ENCODE results near the gene METAP2.

The METAP2 gene

GRCh38 chr12:95548056-95548538 lies 74.1 kb downstream of the METAP2 start (continued):
- TF ChIP-seq, protein P1, sequence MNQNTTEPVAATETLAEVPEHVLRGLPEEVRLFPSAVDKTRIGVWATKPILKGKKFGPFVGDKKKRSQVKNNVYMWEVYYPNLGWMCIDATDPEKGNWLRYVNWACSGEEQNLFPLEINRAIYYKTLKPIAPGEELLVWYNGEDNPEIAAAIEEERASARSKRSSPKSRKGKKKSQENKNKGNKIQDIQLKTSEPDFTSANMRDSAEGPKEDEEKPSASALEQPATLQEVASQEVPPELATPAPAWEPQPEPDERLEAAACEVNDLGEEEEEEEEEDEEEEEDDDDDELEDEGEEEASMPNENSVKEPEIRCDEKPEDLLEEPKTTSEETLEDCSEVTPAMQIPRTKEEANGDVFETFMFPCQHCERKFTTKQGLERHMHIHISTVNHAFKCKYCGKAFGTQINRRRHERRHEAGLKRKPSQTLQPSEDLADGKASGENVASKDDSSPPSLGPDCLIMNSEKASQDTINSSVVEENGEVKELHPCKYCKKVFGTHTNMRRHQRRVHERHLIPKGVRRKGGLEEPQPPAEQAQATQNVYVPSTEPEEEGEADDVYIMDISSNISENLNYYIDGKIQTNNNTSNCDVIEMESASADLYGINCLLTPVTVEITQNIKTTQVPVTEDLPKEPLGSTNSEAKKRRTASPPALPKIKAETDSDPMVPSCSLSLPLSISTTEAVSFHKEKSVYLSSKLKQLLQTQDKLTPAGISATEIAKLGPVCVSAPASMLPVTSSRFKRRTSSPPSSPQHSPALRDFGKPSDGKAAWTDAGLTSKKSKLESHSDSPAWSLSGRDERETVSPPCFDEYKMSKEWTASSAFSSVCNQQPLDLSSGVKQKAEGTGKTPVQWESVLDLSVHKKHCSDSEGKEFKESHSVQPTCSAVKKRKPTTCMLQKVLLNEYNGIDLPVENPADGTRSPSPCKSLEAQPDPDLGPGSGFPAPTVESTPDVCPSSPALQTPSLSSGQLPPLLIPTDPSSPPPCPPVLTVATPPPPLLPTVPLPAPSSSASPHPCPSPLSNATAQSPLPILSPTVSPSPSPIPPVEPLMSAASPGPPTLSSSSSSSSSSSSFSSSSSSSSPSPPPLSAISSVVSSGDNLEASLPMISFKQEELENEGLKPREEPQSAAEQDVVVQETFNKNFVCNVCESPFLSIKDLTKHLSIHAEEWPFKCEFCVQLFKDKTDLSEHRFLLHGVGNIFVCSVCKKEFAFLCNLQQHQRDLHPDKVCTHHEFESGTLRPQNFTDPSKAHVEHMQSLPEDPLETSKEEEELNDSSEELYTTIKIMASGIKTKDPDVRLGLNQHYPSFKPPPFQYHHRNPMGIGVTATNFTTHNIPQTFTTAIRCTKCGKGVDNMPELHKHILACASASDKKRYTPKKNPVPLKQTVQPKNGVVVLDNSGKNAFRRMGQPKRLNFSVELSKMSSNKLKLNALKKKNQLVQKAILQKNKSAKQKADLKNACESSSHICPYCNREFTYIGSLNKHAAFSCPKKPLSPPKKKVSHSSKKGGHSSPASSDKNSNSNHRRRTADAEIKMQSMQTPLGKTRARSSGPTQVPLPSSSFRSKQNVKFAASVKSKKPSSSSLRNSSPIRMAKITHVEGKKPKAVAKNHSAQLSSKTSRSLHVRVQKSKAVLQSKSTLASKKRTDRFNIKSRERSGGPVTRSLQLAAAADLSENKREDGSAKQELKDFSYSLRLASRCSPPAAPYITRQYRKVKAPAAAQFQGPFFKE (tag by site-specific recombination; IDR thresholded peaks at IDR 0.05; ENCODE audit: borderline replicate concordance) = no peak
- no peak for TF ChIP-seq ZNF140 (tag by site-specific recombination; IDR thresholded peaks at IDR 0.05)
- TF ChIP-seq ZFP3 (tag by site-specific recombination; IDR thresholded peaks at IDR 0.05; ENCODE audit: low read depth) = no peak
- TF ChIP-seq ZNF596 (tag by site-specific recombination; IDR thresholded peaks at IDR 0.05) = no peak
- TF ChIP-seq, protein P2, sequence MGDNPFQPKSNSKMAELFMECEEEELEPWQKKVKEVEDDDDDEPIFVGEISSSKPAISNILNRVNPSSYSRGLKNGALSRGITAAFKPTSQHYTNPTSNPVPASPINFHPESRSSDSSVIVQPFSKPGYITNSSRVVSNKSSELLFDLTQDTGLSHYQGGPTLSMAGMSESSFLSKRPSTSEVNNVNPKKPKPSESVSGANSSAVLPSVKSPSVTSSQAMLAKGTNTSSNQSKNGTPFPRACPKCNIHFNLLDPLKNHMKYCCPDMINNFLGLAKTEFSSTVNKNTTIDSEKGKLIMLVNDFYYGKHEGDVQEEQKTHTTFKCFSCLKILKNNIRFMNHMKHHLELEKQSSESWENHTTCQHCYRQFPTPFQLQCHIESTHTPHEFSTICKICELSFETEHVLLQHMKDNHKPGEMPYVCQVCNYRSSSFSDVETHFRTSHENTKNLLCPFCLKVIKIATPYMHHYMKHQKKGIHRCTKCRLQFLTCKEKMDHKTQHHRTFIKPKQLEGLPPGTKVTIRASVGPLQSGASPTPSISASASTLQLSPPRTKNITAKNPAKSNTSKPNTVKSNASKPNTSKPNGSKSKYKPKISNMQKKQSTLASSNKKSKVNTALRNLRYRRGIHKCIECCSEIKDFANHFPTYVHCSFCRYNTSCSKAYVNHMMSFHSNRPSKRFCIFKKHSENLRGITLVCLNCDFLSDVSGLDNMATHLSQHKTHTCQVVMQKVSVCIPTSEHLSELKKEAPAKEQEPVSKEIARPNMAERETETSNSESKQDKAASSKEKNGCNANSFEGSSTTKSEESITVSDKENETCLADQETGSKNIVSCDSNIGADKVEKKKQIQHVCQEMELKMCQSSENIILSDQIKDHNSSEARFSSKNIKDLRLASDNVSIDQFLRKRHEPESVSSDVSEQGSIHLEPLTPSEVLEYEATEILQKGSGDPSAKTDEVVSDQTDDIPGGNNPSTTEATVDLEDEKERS (tag by site-specific recombination; IDR thresholded peaks at IDR 0.05) = no peak
- no peak for TF ChIP-seq ZNF174 (tag by site-specific recombination; IDR thresholded peaks at IDR 0.05)
- TF ChIP-seq ZNF837 (tag by site-specific recombination; IDR thresholded peaks at IDR 0.05) = no peak
- TF ChIP-seq ZNF623 (tag by site-specific recombination; IDR thresholded peaks at IDR 0.05) = no peak
- no peak for TF ChIP-seq ZFP69B (tag by site-specific recombination; IDR thresholded peaks at IDR 0.05)
- TF ChIP-seq, protein P3, sequence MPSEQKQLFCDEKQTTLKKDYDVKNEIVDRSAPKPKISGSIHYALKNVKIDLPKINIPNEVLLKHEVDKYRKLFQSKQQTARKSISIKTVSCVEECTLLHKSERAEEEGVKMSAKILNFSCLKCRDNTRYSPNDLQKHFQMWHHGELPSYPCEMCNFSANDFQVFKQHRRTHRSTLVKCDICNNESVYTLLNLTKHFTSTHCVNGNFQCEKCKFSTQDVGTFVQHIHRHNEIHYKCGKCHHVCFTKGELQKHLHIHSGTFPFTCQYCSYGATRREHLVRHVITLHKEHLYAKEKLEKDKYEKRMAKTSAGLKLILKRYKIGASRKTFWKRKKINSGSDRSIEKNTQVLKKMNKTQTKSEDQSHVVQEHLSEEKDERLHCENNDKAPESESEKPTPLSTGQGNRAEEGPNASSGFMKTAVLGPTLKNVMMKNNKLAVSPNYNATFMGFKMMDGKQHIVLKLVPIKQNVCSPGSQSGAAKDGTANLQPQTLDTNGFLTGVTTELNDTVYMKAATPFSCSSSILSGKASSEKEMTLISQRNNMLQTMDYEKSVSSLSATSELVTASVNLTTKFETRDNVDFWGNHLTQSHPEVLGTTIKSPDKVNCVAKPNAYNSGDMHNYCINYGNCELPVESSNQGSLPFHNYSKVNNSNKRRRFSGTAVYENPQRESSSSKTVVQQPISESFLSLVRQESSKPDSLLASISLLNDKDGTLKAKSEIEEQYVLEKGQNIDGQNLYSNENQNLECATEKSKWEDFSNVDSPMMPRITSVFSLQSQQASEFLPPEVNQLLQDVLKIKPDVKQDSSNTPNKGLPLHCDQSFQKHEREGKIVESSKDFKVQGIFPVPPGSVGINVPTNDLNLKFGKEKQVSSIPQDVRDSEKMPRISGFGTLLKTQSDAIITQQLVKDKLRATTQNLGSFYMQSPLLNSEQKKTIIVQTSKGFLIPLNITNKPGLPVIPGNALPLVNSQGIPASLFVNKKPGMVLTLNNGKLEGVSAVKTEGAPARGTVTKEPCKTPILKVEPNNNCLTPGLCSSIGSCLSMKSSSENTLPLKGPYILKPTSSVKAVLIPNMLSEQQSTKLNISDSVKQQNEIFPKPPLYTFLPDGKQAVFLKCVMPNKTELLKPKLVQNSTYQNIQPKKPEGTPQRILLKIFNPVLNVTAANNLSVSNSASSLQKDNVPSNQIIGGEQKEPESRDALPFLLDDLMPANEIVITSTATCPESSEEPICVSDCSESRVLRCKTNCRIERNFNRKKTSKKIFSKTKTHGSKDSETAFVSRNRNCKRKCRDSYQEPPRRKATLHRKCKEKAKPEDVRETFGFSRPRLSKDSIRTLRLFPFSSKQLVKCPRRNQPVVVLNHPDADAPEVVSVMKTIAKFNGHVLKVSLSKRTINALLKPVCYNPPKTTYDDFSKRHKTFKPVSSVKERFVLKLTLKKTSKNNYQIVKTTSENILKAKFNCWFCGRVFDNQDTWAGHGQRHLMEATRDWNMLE (tag by site-specific recombination; conservative IDR thresholded peaks at IDR 0.05; ENCODE audit: low read depth) = no peak
- no peak for TF ChIP-seq HOXA7 (CRISPR knock-in tag; IDR thresholded peaks at IDR 0.05; ENCODE audit: borderline replicate concordance)
- TF ChIP-seq ZNF10 (tag by site-specific recombination; IDR thresholded peaks at IDR 0.05) = peak; percentile 93
- no peak for TF ChIP-seq ZNF510 (tag by site-specific recombination; IDR thresholded peaks at IDR 0.05; ENCODE audit: insufficient replicate concordance)
- peak; percentile 72; the same call in 1 of the 2 replicates for TF ChIP-seq ZNF501 (tag by site-specific recombination; IDR thresholded peaks at IDR 0.05)
- TF ChIP-seq ZNF747 (tag by site-specific recombination; IDR thresholded peaks at IDR 0.05) = no peak
- TF ChIP-seq ZBTB8A (tag by site-specific recombination; IDR thresholded peaks at IDR 0.05) = peak; percentile 96
- TF ChIP-seq ZNF544 (tag by site-specific recombination; IDR thresholded peaks at IDR 0.05) = no peak
- TF ChIP-seq ZNF585B (tag by site-specific recombination; IDR thresholded peaks at IDR 0.05) = no peak
- TF ChIP-seq RBAK (tag by site-specific recombination; IDR thresholded peaks at IDR 0.05) = no peak
- peak; percentile 66; the same call in 1 of the 2 replicates for TF ChIP-seq SP7 (tag by site-specific recombination; IDR thresholded peaks at IDR 0.05)
- TF ChIP-seq, protein P4, sequence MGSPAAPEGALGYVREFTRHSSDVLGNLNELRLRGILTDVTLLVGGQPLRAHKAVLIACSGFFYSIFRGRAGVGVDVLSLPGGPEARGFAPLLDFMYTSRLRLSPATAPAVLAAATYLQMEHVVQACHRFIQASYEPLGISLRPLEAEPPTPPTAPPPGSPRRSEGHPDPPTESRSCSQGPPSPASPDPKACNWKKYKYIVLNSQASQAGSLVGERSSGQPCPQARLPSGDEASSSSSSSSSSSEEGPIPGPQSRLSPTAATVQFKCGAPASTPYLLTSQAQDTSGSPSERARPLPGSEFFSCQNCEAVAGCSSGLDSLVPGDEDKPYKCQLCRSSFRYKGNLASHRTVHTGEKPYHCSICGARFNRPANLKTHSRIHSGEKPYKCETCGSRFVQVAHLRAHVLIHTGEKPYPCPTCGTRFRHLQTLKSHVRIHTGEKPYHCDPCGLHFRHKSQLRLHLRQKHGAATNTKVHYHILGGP (tag by site-specific recombination; IDR thresholded peaks at IDR 0.05) = no peak
- TF ChIP-seq ZBTB49 (tag by site-specific recombination; IDR thresholded peaks at IDR 0.05; ENCODE audit: low read depth) = no peak

Measured in HEK293 (cell line).